Psoas muscle (tissue), 8 donors: ENCODE results near the gene RPLP2. TPM values are rescaled to one million over a fixed set of nuclear protein-coding genes. Genes with fewer than 3 reads are reported as not detected.

Source experiments
- ATAC-seq, 4 donors: fragments of 200-7000 bp; cut with Tn5 transposase; one replicate each; pipeline ENCODE4 v1.9.1; 2020; ENCODE audit warnings: moderate library complexity in 3 of 4, mild to moderate bottlenecking in 2 of 4
- DNase-seq, 2 donors: peaks; one replicate each; pipeline ENCODE4 v3.0.0-alpha.2; 2020
- H3K27ac ChIP-seq: fragments of 200-600 bp; one replicate; pipeline ENCODE4 v1.8.0; 2022
- H3K27me3 ChIP-seq, 3 donors: fragments of 200-600 bp in 1 of 3; one replicate each; pipeline versions ENCODE4 v1.6.1 to v1.8.0; 2013 to 2022; ENCODE audit warnings: low read length in 2 of 3, mild to moderate bottlenecking in 2 of 3, moderate library complexity in 1 of 3; ENCODE audit not compliant: insufficient read depth in 3 of 3
- H3K36me3 ChIP-seq, 2 donors: fragments of 200-600 bp in 1 of 2; one replicate each; pipeline versions ENCODE4 v1.6.1 to v1.8.0; 2013 to 2022; ENCODE audit warnings: low read depth in 1 of 2, mild to moderate bottlenecking in 1 of 2, moderate library complexity in 1 of 2; ENCODE audit not compliant: insufficient read depth in 1 of 2
- H3K4me1 ChIP-seq: fragments of 200-600 bp; one replicate; pipeline ENCODE4 v1.8.0; 2022
- H3K4me3 ChIP-seq: fragments of 200-600 bp; one replicate; pipeline ENCODE4 v1.8.0; 2022; ENCODE audit warnings: mild to moderate bottlenecking
- H3K9me3 ChIP-seq: fragments of 200-600 bp; one replicate; pipeline ENCODE4 v1.8.0; 2022
- WGBS, 3 donors: extraction: QIAGEN DNeasy Blood & Tissue Kit; methylation state at CpG; one replicate each; pipeline versions ENCODE4 v1.1.6 to v1.1.7; 2013; 5-methylcytosine and 5-hydroxymethylcytosine counted together
- intact Hi-C, 2 donors: fragments of 100-400 bp; cut with DNase I; formaldehyde crosslinking; loops; one replicate each; pipeline versions ENCODE4 v1.11.0 to v1.14.2; 2022
- polyA plus RNA-seq, 3 donors: library from polyadenylated mRNA; stranded (reverse); fragments of 200-250 nt; gene quantifications; one replicate each; pipeline ENCODE4 v1.2.3, GENCODE V29; 2013
- total RNA-seq, 4 donors: library from RNA; stranded (reverse); fragmentation: NEBNext Ultra II Directional in 2 of 4; extraction: Animal tissue kit (Norgen Biotek cat#: 25700) in 2 of 4; gene quantifications; one replicate each; pipeline versions ENCODE4 v1.2.1 to v1.2.4, GENCODE V29; 2021 to 2023
- TF ChIP-seq, protein P1 (sequence below): fragments of 200-600 bp; IDR thresholded peaks from one replicate; pipeline ENCODE4 v1.8.0; 2022; ENCODE audit warnings: antibody characterized with exemption
- donor health status: healthy with polysubstance abuse.
- donor health status: DM: no; HTN: no; CAD: no; lungs with moderate emphysema.
- donor health status: Bipolar disorder and iron deficiency.
- donor health status: healthy.
- donor health status: DM: yes; HTN: yes; CAD: no.
- donor health status: DM: no; HTN: no; CAD: no.
- donor health status: DM: no; HTN: no; CAD: no.
- donor health status: DM: yes; HTN: yes; CAD: no.

The RPLP2 gene
- total and polyA plus RNA-seq, 7 donors = 779 to 1,781 (median 1,246) TPM

DNA sequence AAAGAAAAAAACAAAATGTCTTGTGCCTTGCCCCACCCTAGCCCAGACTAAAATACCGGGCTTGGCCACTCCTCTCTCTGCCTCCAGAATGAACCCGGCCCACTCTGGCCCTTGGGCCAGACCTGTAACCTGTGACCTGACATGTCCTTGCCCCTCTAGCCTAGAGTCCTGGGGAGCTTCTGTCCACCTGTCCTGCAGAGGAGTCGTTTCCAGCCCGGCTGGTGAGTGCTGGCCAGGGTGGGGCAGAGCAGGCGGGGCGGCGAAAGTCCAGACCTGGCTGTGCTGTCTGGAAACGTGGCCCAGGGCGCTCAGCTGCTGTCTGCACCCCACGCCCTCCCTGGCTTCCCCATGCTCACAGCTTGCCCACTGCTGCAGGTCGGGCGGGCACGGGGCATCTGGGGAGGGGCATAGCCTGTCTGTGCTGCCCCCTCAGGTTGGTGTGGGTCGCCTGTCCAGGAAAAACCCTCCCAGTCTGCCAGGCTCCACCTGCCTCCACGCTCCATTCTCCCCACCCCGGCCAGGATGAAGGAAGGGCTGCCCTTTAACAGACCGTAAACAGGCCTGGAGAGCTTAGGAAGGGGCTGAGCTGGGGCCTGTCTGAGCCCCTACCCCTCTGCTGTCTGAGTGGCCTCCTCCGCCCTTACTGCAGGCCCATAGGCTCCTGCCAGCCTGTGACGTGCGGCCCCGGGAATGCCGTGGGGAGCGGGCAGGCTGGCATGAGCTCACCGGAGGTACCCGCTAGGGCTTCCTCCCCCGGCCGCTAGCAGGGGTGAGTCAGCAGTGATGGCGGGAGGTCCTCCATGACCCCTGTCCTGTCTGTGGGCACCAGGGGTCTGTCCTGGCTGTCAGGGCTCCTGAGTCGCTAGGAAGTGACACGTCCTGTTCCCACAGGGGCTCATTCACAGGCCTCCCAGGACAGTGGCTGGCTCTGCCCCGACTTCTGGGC is 24.9 kb downstream of the RPLP2 start:
- Histone ChIP-seq H3K4me1 (peaks cover 45% of the 10 kb centered on the region), H3K9me3 (no peaks in the 10 kb centered on the region), H3K4me3 (peak overlapping the region; percentile 92), H3K27me3 (peaks cover 0 to 10% (median 6%) of the 10 kb centered on the region in 3 donors), H3K27ac (peak overlapping the region; percentile 92), H3K36me3 (peaks cover 3 to 40% of the 10 kb centered on the region in 2 donors)
- TF ChIP-seq, protein P1, sequence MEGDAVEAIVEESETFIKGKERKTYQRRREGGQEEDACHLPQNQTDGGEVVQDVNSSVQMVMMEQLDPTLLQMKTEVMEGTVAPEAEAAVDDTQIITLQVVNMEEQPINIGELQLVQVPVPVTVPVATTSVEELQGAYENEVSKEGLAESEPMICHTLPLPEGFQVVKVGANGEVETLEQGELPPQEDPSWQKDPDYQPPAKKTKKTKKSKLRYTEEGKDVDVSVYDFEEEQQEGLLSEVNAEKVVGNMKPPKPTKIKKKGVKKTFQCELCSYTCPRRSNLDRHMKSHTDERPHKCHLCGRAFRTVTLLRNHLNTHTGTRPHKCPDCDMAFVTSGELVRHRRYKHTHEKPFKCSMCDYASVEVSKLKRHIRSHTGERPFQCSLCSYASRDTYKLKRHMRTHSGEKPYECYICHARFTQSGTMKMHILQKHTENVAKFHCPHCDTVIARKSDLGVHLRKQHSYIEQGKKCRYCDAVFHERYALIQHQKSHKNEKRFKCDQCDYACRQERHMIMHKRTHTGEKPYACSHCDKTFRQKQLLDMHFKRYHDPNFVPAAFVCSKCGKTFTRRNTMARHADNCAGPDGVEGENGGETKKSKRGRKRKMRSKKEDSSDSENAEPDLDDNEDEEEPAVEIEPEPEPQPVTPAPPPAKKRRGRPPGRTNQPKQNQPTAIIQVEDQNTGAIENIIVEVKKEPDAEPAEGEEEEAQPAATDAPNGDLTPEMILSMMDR = no peak
- WGBS, 3 donors = 11 to 21% (median 16%) methylated on average over 28 to 31 of the region's 31 CpGs
- intact Hi-C loops = no loop called here
- DNase-seq (peak; percentile 87 to 92), ATAC-seq (peak; percentile 75 to 80 (median 78))

DNA sequence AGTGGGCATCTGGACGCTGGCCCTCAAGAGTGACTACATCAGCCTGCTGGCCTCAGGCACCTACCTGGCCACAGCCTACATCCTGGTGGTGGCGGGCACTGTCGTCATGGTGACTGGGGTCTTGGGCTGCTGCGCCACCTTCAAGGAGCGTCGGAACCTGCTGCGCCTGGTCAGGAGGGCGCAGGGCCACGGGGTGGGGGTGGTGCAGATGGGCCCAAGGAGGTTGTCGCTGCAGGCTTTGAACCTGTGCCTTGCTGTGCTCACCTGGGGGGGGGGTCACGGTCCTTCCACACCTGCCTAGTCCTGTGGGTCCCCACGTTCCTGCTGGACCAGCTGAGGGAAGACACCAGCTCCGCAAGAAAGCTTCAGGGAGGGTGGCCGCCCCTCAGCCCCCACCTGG is 26.5 kb downstream of the RPLP2 start:
- Histone ChIP-seq H3K27ac (no peak overlapping the region), H3K4me1 (peaks cover 49% of the 10 kb centered on the region), H3K36me3 (peaks cover 3 to 55% of the 10 kb centered on the region in 2 donors), H3K27me3 (peaks cover 0 to 3% (median 0%) of the 10 kb centered on the region in 3 donors), H3K9me3 (no peaks in the 10 kb centered on the region), H3K4me3 (no peak overlapping the region)
- TF ChIP-seq, protein P1 = no peak
- intact Hi-C loops = no loop called here
- DNase-seq (no peak), ATAC-seq (no peak)
- WGBS, 3 donors = 89 to 94% (median 90%) methylated on average over 10 to 14 of the region's 14 CpGs

DNA sequence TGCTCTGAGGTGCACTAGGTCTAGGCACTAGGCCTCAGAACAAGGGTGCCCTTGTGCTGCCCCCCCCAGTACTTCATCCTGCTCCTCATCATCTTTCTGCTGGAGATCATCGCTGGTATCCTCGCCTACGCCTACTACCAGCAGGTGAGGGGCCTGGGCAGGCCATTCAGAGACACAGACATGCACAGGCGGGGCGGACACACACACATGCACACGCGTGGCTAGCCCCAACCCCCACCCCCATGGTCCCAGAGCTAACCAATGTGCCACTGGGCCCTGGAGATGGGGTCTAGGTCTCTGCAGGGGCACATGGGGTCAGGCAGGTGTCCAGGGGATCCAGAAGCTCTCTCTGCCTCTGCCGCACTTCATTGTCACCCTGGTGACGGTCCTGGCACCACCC is 26.9 kb downstream of the RPLP2 start:
- no peak for ATAC-seq
- H3K4me1 ChIP-seq = peaks cover 51% of the 10 kb centered on the region
- H3K27ac ChIP-seq = peak overlapping the region; percentile 30

DNA sequence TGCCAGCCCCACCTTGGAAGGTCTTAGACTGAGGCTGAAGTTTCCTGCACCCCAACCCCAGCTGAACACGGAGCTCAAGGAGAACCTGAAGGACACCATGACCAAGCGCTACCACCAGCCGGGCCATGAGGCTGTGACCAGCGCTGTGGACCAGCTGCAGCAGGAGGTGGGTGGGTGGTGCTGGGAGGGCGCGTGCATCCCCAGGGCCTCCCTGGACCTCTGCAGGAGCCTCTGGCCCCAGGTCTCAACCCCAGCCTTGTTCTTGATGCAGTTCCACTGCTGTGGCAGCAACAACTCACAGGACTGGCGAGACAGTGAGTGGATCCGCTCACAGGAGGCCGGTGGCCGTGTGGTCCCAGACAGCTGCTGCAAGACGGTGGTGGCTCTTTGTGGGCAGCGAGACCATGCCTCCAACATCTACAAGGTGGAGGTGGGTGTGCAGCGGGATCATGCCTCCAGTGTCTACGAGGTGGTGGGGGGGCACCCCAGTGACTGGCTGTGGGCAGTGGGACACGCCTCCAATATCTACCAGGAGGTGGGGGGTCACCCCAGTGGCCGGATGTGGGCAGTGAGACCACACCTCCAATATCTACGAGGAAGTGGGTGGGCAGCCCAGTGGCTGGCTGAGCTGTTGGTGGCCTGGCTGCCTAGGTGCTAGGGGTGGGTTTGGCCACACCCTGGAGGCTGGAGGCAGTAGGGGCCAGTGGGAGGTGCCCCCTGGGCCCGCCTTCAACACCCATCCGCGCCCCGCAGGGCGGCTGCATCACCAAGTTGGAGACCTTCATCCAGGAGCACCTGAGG is 27.6 kb downstream of the RPLP2 start:
- no peak for ATAC-seq
- DNase-seq = no peak
- Histone ChIP-seq H3K27ac (peak overlapping the region; percentile 30), H3K36me3 (peaks cover 3 to 55% of the 10 kb centered on the region in 2 donors), H3K27me3 (no peaks in the 10 kb centered on the region), H3K4me3 (no peak overlapping the region), H3K9me3 (no peaks in the 10 kb centered on the region), H3K4me1 (peaks cover 44% of the 10 kb centered on the region)
- intact Hi-C loops = no loop called here
- TF ChIP-seq, protein P1 = no peak
- 81 to 85% (median 82%) methylated on average over 18 to 22 of the region's 22 CpGs for WGBS, 3 donors

More for the DNA sequence above, 26.9 kb downstream of the RPLP2 start:
- 74 to 85% (median 83%) methylated on average over 9 of the region's 9 CpGs for WGBS, 3 donors
- no peaks in the 10 kb centered on the region for H3K9me3 ChIP-seq
- peaks cover 3 to 55% of the 10 kb centered on the region in 2 donors for H3K36me3 ChIP-seq
- H3K4me3 ChIP-seq = no peak overlapping the region
- H3K27me3 ChIP-seq = peaks cover 0 to under 1% (median 0%) of the 10 kb centered on the region in 3 donors
- no peak for DNase-seq
- intact Hi-C loops = no loop called here
- TF ChIP-seq, protein P1 = no peak
